Measurements from ENCODE around the gene CASKIN1. TPM values are rescaled to one million over a fixed set of nuclear protein-coding genes. Genes with fewer than 3 reads are reported as not detected.
"Not testable (repeated sequence)": the region's sequence is repeated elsewhere in the genome, so short reads cannot be mapped to it uniquely, and the experiment has no call there.

CASKIN1 gene
- total and polyA plus RNA-seq, 10 of the 15 experiments (the other 5 are each of a cell fraction or from before 2014, with no cell fraction given), result 0.03 to 0.33 (median 0.11) TPM; not detected in 5

GRCh38 chr16:2135071-2135470, 61.3 kb downstream of the CASKIN1 start:
- H3K27me3 ChIP-seq (replicated peaks in 1 of 2; ENCODE audit: control insufficient read depth in 2 of 2, insufficient read depth in 2 of 2, low read length in 1 of 2); H3K27ac ChIP-seq (ENCODE audit: control insufficient read depth, insufficient read depth); CTCF ChIA-PET; SMC1A ChIA-PET (ENCODE audit: uncharacterized antibody, unreplicated experiment); FAIRE-seq; H4K20me1 ChIP-seq (ENCODE audit: control insufficient read depth, insufficient read depth); H2AFZ ChIP-seq (ENCODE audit: control insufficient read depth, low read depth, low read length); DNase-seq (ENCODE audit: low read depth, low spot score); ATAC-seq; H3K79me2 ChIP-seq (ENCODE audit: control insufficient read depth, insufficient read depth, low read length); H3K9me3 ChIP-seq (replicated peaks; ENCODE audit: control insufficient read depth, insufficient read depth, low read length); intact Hi-C loops (cut with micrococcal nuclease; ENCODE audit: unreplicated experiment); H3K4me2 ChIP-seq (ENCODE audit: control insufficient read depth, insufficient read depth); in situ Hi-C loops (cut with MboI); POLR2A ChIA-PET; RAD21 ChIA-PET (ENCODE audit: unreplicated experiment); H3K9ac ChIP-seq (ENCODE audit: control insufficient read depth, insufficient read depth, low read length); BruUV-seq (replicated peaks); H3K4me1 ChIP-seq (ENCODE audit: control insufficient read depth, insufficient read depth, low read length); H3K36me3 ChIP-seq (ENCODE audit: control insufficient read depth in 2 of 2, insufficient read depth in 2 of 2, low read length in 1 of 2): not testable (repeated sequence)
- WGBS (ENCODE audit: insufficient coverage, insufficient replicate concordance, low lambda C conversion rate, missing lambda C conversion rate), result 3% methylated on average over 22 of the region's 42 CpGs
- TF ChIP-seq IKZF1 (conservative IDR thresholded peaks at IDR 0.05), result 0 out of 2 replicates have a peak, but pooled peaks have one; percentile 25
- H3K4me3 ChIP-seq, result peak overlapping the region; percentile 63

- RAD21 ChIA-PET (ENCODE audit: unreplicated experiment); in situ Hi-C loops (cut with MboI); H3K4me1 ChIP-seq (ENCODE audit: control insufficient read depth, insufficient read depth, low read length); H3K4me3 ChIP-seq; intact Hi-C loops (cut with micrococcal nuclease; ENCODE audit: unreplicated experiment); BruUV-seq (replicated peaks); H3K27ac ChIP-seq (ENCODE audit: control insufficient read depth, insufficient read depth); DNase-seq (ENCODE audit: low read depth, low spot score); H4K20me1 ChIP-seq (ENCODE audit: control insufficient read depth, insufficient read depth); FAIRE-seq; POLR2A ChIA-PET; H3K79me2 ChIP-seq (ENCODE audit: control insufficient read depth, insufficient read depth, low read length); H3K4me2 ChIP-seq (ENCODE audit: control insufficient read depth, insufficient read depth); CTCF ChIA-PET; ATAC-seq; SMC1A ChIA-PET (ENCODE audit: uncharacterized antibody, unreplicated experiment); H2AFZ ChIP-seq (ENCODE audit: control insufficient read depth, low read depth, low read length); H3K27me3 ChIP-seq (replicated peaks in 1 of 2; ENCODE audit: control insufficient read depth in 2 of 2, insufficient read depth in 2 of 2, low read length in 1 of 2); H3K9me3 ChIP-seq (replicated peaks; ENCODE audit: control insufficient read depth, insufficient read depth, low read length); H3K36me3 ChIP-seq (ENCODE audit: control insufficient read depth in 2 of 2, insufficient read depth in 2 of 2, low read length in 1 of 2); H3K9ac ChIP-seq (ENCODE audit: control insufficient read depth, insufficient read depth, low read length): not testable (repeated sequence)
- 100% methylated on average over 4 of the region's 12 CpGs for WGBS (ENCODE audit: insufficient coverage, insufficient replicate concordance, low lambda C conversion rate, missing lambda C conversion rate)
Observed at GRCh38 chr16:2133797-2134196, 62.6 kb downstream of the CASKIN1 start.

- H3K27ac ChIP-seq (ENCODE audit: control insufficient read depth, insufficient read depth); DNase-seq (ENCODE audit: low read depth, low spot score); H4K20me1 ChIP-seq (ENCODE audit: control insufficient read depth, insufficient read depth); CTCF ChIA-PET; H3K4me3 ChIP-seq; RAD21 ChIA-PET (ENCODE audit: unreplicated experiment); H3K79me2 ChIP-seq (ENCODE audit: control insufficient read depth, insufficient read depth, low read length); H3K9me3 ChIP-seq (replicated peaks; ENCODE audit: control insufficient read depth, insufficient read depth, low read length); H2AFZ ChIP-seq (ENCODE audit: control insufficient read depth, low read depth, low read length); intact Hi-C loops (cut with micrococcal nuclease; ENCODE audit: unreplicated experiment); H3K27me3 ChIP-seq (replicated peaks in 1 of 2; ENCODE audit: control insufficient read depth in 2 of 2, insufficient read depth in 2 of 2, low read length in 1 of 2); POLR2A ChIA-PET; H3K4me1 ChIP-seq (ENCODE audit: control insufficient read depth, insufficient read depth, low read length); in situ Hi-C loops (cut with MboI); H3K4me2 ChIP-seq (ENCODE audit: control insufficient read depth, insufficient read depth); SMC1A ChIA-PET (ENCODE audit: uncharacterized antibody, unreplicated experiment); FAIRE-seq; BruUV-seq (replicated peaks); H3K9ac ChIP-seq (ENCODE audit: control insufficient read depth, insufficient read depth, low read length); ATAC-seq; H3K36me3 ChIP-seq (ENCODE audit: control insufficient read depth in 2 of 2, insufficient read depth in 2 of 2, low read length in 1 of 2): not testable (repeated sequence)
- 94% methylated on average over 21 of the region's 22 CpGs for WGBS (ENCODE audit: insufficient coverage, insufficient replicate concordance, low lambda C conversion rate, missing lambda C conversion rate)
Observed at GRCh38 chr16:2129890-2130447, 66.4 kb downstream of the CASKIN1 start.

GRCh38 chr16:2129251-2129650, 67.2 kb downstream of the CASKIN1 start:
- in situ Hi-C loops (cut with MboI); H3K4me1 ChIP-seq (ENCODE audit: control insufficient read depth, insufficient read depth, low read length); H3K36me3 ChIP-seq (ENCODE audit: control insufficient read depth in 2 of 2, insufficient read depth in 2 of 2, low read length in 1 of 2); CTCF ChIA-PET; H3K27ac ChIP-seq (ENCODE audit: control insufficient read depth, insufficient read depth); H4K20me1 ChIP-seq (ENCODE audit: control insufficient read depth, insufficient read depth); FAIRE-seq; intact Hi-C loops (cut with micrococcal nuclease; ENCODE audit: unreplicated experiment); H3K9ac ChIP-seq (ENCODE audit: control insufficient read depth, insufficient read depth, low read length); H3K4me3 ChIP-seq; ATAC-seq; RAD21 ChIA-PET (ENCODE audit: unreplicated experiment); H3K79me2 ChIP-seq (ENCODE audit: control insufficient read depth, insufficient read depth, low read length); SMC1A ChIA-PET (ENCODE audit: uncharacterized antibody, unreplicated experiment); H2AFZ ChIP-seq (ENCODE audit: control insufficient read depth, low read depth, low read length); H3K27me3 ChIP-seq (replicated peaks in 1 of 2; ENCODE audit: control insufficient read depth in 2 of 2, insufficient read depth in 2 of 2, low read length in 1 of 2); H3K4me2 ChIP-seq (ENCODE audit: control insufficient read depth, insufficient read depth); DNase-seq (ENCODE audit: low read depth, low spot score); BruUV-seq (replicated peaks); H3K9me3 ChIP-seq (replicated peaks; ENCODE audit: control insufficient read depth, insufficient read depth, low read length); POLR2A ChIA-PET: not testable (repeated sequence)
- WGBS (ENCODE audit: insufficient coverage, insufficient replicate concordance, low lambda C conversion rate, missing lambda C conversion rate), result 62% methylated on average over 8 of the region's 11 CpGs
